ENCODE measurements around the gene TP53INP2. TPM values are rescaled to one million over a fixed set of nuclear protein-coding genes. Genes with fewer than 3 reads are reported as not detected.

Gene TP53INP2
- polyA plus RNA-seq, 3 donors = 0.46 to 20.6 (median 0.66) TPM

- Mint-ChIP-seq H3K27ac (no peak overlapping the region), H3K36me3 (no peaks in the 10 kb centered on the region), H3K4me3 (no peak overlapping the region), H3K4me1 (peaks cover 11% of the 10 kb centered on the region), H3K9me3 (peaks cover 0 to 6% (median 0%) of the 10 kb centered on the region in 7 donors), H3K27me3 (ENCODE audit: low read depth in 3 of 3) (no peaks in the 10 kb centered on the region)
- no peaks in the 10 kb centered on the region for H3K27me3 ChIP-seq (ENCODE audit: control insufficient read depth in 2 of 2, insufficient read depth in 2 of 2, low read length in 2 of 2)
- no peaks in the 10 kb centered on the region for H3K9me3 ChIP-seq (replicated peaks in 1 of 2; ENCODE audit: control insufficient read depth in 1 of 2, insufficient read depth in 1 of 2, low read length in 2 of 2)
- no peak overlapping the region for H2AFZ ChIP-seq (ENCODE audit: insufficient read depth, low read depth, low read length, poor library complexity, severe bottlenecking)
- TF ChIP-seq CTCF (IDR thresholded peaks at IDR 0.05) = no peak
- intact Hi-C loops (cut with micrococcal nuclease) = loop anchor here in 1 of 2 donors (5.0 kb wide), 1 partner anchor 37 kb away; no protein-coding TSS in a partner anchor
- peak overlapping the region in 1 of 3 experiments; percentile 92 for H3K4me3 ChIP-seq (replicated peaks in 1 of 3; ENCODE audit: low read depth in 2 of 3, low read length in 3 of 3)
- peaks cover 49% of the 10 kb centered on the region for H3K79me2 ChIP-seq (ENCODE audit: insufficient read depth, low read length)
- no peak overlapping the region for H3K9ac ChIP-seq (ENCODE audit: insufficient read depth, low read length, poor library complexity, severe bottlenecking)
- H3K36me3 ChIP-seq (replicated peaks in 1 of 2; ENCODE audit: control insufficient read depth in 1 of 2, insufficient read depth in 2 of 2, low read length in 2 of 2) = no peaks in the 10 kb centered on the region
- no peaks in the 10 kb centered on the region for H4K20me1 ChIP-seq (ENCODE audit: insufficient read depth, low read length)
- H3K4me1 ChIP-seq (ENCODE audit: control insufficient read depth in 1 of 2, insufficient read depth in 2 of 2, low read length in 2 of 2) = peaks cover 20 to 23% of the 10 kb centered on the region in 2 donors
- H3K27ac ChIP-seq (ENCODE audit: low read depth in 1 of 2, low read length in 2 of 2) = no peak overlapping the region
- no peak overlapping the region for H3K4me2 ChIP-seq (replicated peaks; ENCODE audit: extremely low read depth, low read length, poor library complexity, severe bottlenecking)
- WGBS (ENCODE audit: insufficient coverage) = 8% methylated on average over 3 of the region's 3 CpGs
- no peak for DNase-seq
Observed at GRCh38 chr20:34675561-34675960, 28.6 kb upstream of the TP53INP2 start.

- H2AFZ ChIP-seq (ENCODE audit: insufficient read depth, low read depth, low read length, poor library complexity, severe bottlenecking) = peak overlapping the region; percentile 90
- DNase-seq = no peak
Observed at GRCh38 chr20:34675993-34676641, 28.0 kb upstream of the TP53INP2 start.

More at GRCh38 chr20:34675993-34676641, 28.0 kb upstream of the TP53INP2 start:
- Mint-ChIP-seq H3K27ac (peak overlapping the region; percentile 76 to 98 (median 91)), H3K4me3 (peak overlapping the region; percentile 94 to 95), H3K9me3 (peaks cover 0 to 6% (median 0%) of the 10 kb centered on the region in 7 donors), H3K36me3 (no peaks in the 10 kb centered on the region), H3K4me1 (peaks cover 16% of the 10 kb centered on the region), H3K27me3 (ENCODE audit: low read depth in 3 of 3) (no peaks in the 10 kb centered on the region)
- TF ChIP-seq CTCF (IDR thresholded peaks at IDR 0.05) = no peak
- intact Hi-C loops (cut with micrococcal nuclease) = loop anchor here (2.0 to 5.0 kb wide), 2 partner anchors 29 to 36 kb away; partner anchors contain the start of gene TP53INP2 (in 1 of the 2)
- peak overlapping the region; percentile 86 for H3K4me2 ChIP-seq (replicated peaks; ENCODE audit: extremely low read depth, low read length, poor library complexity, severe bottlenecking)
- peaks cover 24 to 29% of the 10 kb centered on the region in 2 donors for H3K4me1 ChIP-seq (ENCODE audit: control insufficient read depth in 1 of 2, insufficient read depth in 2 of 2, low read length in 2 of 2)
- H3K9me3 ChIP-seq (replicated peaks in 1 of 2; ENCODE audit: control insufficient read depth in 1 of 2, insufficient read depth in 1 of 2, low read length in 2 of 2) = no peaks in the 10 kb centered on the region
- WGBS (ENCODE audit: insufficient coverage) = 2% methylated on average over 9 of the region's 14 CpGs
- peak overlapping the region; percentile 80 to 92 (median 92) for H3K4me3 ChIP-seq (replicated peaks in 1 of 3; ENCODE audit: low read depth in 2 of 3, low read length in 3 of 3)
- H4K20me1 ChIP-seq (ENCODE audit: insufficient read depth, low read length) = no peaks in the 10 kb centered on the region
- no peaks in the 10 kb centered on the region for H3K27me3 ChIP-seq (ENCODE audit: control insufficient read depth in 2 of 2, insufficient read depth in 2 of 2, low read length in 2 of 2)
- H3K36me3 ChIP-seq (replicated peaks in 1 of 2; ENCODE audit: control insufficient read depth in 1 of 2, insufficient read depth in 2 of 2, low read length in 2 of 2) = no peaks in the 10 kb centered on the region
- H3K27ac ChIP-seq (ENCODE audit: low read depth in 1 of 2, low read length in 2 of 2) = peak overlapping the region in 1 of 2 donors; percentile 74
- peaks cover 49% of the 10 kb centered on the region for H3K79me2 ChIP-seq (ENCODE audit: insufficient read depth, low read length)
- H3K9ac ChIP-seq (ENCODE audit: insufficient read depth, low read length, poor library complexity, severe bottlenecking) = peak overlapping the region; percentile 66

All from CD14-positive monocyte (primary cell).